Subcutaneous preadipocyte (primary cell): ENCODE measurements around the gene MCAT. TPM values are rescaled to one million over a fixed set of nuclear protein-coding genes. Genes with fewer than 3 reads are reported as not detected.

ENCODE experiments used
- total RNA-seq: library from RNA; depleted of rRNA; stranded (reverse); fragments of >200 nt; gene quantifications from 2 replicates; pipeline ENCODE4 v1.2.3, GENCODE V29; 2012

The MCAT gene, protein sequence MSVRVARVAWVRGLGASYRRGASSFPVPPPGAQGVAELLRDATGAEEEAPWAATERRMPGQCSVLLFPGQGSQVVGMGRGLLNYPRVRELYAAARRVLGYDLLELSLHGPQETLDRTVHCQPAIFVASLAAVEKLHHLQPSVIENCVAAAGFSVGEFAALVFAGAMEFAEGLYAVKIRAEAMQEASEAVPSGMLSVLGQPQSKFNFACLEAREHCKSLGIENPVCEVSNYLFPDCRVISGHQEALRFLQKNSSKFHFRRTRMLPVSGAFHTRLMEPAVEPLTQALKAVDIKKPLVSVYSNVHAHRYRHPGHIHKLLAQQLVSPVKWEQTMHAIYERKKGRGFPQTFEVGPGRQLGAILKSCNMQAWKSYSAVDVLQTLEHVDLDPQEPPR
- 19.5 and 20.5 TPM in 2 replicates for total RNA-seq

DNA sequence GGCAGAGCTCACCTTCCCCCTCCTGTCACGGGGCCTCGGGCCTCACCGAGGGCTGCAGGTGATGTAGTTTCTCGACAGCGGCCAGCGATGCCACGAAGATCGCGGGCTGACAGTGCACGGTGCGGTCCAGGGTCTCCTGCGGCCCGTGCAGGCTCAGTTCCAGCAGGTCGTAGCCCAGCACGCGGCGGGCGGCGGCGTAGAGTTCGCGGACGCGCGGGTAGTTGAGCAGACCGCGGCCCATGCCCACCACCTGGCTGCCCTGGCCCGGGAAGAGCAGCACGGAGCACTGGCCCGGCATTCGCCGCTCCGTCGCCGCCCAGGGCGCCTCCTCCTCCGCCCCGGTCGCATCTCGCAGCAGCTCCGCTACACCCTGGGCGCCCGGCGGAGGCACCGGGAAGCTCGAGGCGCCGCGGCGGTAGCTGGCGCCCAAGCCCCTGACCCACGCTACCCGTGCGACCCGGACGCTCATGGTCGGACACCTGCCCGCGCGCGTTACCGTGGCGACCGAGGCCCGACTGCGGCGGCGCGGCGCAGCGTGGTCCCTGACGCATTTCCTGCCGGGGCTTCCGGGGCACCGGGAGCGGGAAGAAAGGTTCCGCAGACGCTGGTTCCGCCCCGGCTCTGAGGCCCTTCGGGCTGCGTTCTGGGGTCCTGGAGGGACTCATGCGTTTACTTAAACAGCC, at the start of gene MCAT:
Gene MCAT (minus strand): TSS at position 519 of the 683 bp plus-strand sequence. CDS start 50 bp downstream, at position 469.

GRCh38 chr22:43186272-43187170, 43.3 kb upstream of the MCAT start, which contains the start of gene TTLL12:
Gene TTLL12 (minus strand): TSS chr22:43187134. CDS start chr22:43187069, 65 bp downstream.

GRCh38 chr22:43151251-43152002, 8.2 kb upstream of the MCAT start, which contains the start of gene TSPO:
Gene TSPO (plus strand): TSS chr22:43151559. CDS start chr22:43159239, 7,680 bp downstream.

DNA sequence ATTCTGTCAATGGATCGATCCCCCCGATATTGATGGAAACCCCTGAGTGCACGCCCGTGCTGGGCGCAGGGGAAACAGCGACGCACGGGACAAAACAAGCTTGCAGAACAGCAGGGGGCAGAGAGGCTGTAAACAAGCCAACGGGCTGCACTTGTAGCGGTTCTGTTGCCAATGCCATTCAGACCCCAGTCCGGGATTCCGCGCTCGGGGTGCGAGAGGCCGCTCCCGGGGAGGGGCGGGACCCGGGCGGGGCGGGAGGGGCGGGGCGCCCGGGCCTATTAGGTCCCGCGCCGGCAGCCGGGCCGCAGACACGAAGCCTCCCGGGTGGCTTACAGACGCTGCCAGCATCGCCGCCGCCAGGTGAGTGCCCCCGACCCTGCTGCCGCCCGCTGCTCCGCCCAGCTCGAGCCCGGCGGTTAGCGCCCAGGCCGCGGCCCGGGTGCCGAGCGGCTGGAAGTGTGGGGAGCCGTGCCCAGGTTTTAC, 32.7 kb downstream of the MCAT start, which contains the start of gene BIK:
Gene BIK (plus strand): TSS at position 307 of the 483 bp plus-strand sequence. CDS start 13,273 bp downstream, outside the sequence.

DNA sequence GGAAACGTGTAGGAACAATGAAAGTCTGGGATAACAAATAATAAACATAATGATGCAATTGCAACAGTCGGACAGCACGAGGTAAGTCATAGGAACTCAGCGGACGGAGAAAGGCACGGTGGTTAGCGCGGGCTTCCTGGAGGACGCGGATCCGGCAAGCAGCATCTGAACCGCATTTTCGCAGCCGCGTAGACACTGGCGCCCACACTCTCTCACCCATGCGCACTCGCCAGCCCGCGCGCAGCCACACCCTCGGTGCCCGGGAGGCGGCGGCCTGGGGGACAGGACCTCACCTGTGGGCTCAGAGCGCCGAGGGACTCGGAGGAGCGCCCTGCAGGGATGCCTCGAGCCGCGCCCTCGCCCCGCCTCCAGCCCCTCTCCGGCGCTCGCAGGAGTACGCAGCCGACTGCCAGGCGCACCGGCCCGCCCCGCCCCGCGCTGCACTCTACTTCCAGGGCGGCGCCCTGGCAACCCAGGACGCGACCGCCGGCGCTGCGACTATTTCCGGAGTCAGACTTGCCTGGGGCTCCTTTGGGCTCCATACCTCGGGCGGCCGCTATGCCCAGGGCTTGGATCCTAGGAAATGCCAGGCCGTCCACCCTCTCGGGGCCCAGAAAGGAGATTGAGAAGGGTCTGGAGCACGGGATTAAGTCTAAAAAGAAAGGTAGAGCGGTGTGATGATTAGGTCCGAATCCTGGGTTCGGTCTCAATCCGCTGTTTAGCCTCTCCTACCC, 54.0 kb downstream of the MCAT start, which contains the start of gene TTLL1:
Gene TTLL1 (minus strand): TSS at position 408 of the 734 bp plus-strand sequence. CDS start 13,805 bp downstream, outside the sequence.

Other genes with a start within 250 kb of the MCAT start
- 29.0 and 33.8 TPM in 2 replicates for gene PACSIN2, start 128.2 kb downstream of the MCAT start, total RNA-seq
- gene TTLL1, start 54.0 kb downstream of the MCAT start, total RNA-seq, result 6.1 and 9.9 TPM in 2 replicates
- gene BIK, start 32.6 kb downstream of the MCAT start, total RNA-seq, result under 0.01 TPM in 1 of 2 replicates, not detected in the other
- gene TSPO, start 8.2 kb upstream of the MCAT start, total RNA-seq, result 210 and 272 TPM in 2 replicates
- 60.3 and 80.7 TPM in 2 replicates for gene TTLL12, start 43.7 kb upstream of the MCAT start, total RNA-seq
- gene SCUBE1, start 200.0 kb upstream of the MCAT start, total RNA-seq, result not detected in 2 replicates